A673 (cell line): Measurements from ENCODE around the gene GP1BB. TPM values are rescaled to one million over a fixed set of nuclear protein-coding genes. Genes with fewer than 3 reads are reported as not detected.
"Not testable (repeated sequence)": the region's sequence is repeated elsewhere in the genome, so short reads cannot be mapped to it uniquely, and the experiment has no call there.

Source experiments
- BruUV-seq: library from RNA; stranded (reverse); fragments of 400-500 nt; replicated peaks from 2 replicates; lab custom pipeline; 2021; lab: Mats Ljungman, UMichigan
- CTCF ChIA-PET: fragments of 300-600 bp; sonication (Branson Sonifier 250); formaldehyde crosslinking; loops from one replicate; lab custom pipeline; 2022; ENCODE audit warnings: antibody characterized with exemption; lab: Charles Lee
- POLR2A ChIA-PET: fragments of 300-600 bp; sonication (Branson Sonifier 250); formaldehyde crosslinking; loops from one replicate; lab custom pipeline; 2022; ENCODE audit warnings: antibody characterized with exemption; ENCODE audit not compliant: low non-redundant PET; lab: Charles Lee
- DNase-seq: peaks from one replicate; pipeline ENCODE4 v3.0.0-alpha.2; 2015; ENCODE audit warnings: low spot score
- H3K27ac ChIP-seq: fragments of 200-600 bp; sonication (generic); 2 replicates; pipeline ENCODE4 v1.5.1; 2016; ENCODE audit warnings: mixed run types, low read depth, mild to moderate bottlenecking, mixed read lengths, antibody characterized with exemption, low read length; ENCODE audit not compliant: poor library complexity, severe bottlenecking
- H3K27me3 ChIP-seq: fragments of 200-600 bp; sonication (generic); replicated peaks from 2 replicates; pipeline ENCODE4 v1.6.1; 2017; ENCODE audit warnings: mixed run types, low read depth, mild to moderate bottlenecking, mixed read lengths, antibody characterized with exemption, low read length; ENCODE audit not compliant: insufficient read depth, poor library complexity
- H3K36me3 ChIP-seq: fragments of 200-600 bp; sonication (generic); 2 replicates; pipeline ENCODE4 v1.6.1; 2016; ENCODE audit warnings: mixed run types, mild to moderate bottlenecking, mixed read lengths, antibody characterized with exemption, low read length; ENCODE audit not compliant: insufficient read depth, poor library complexity, severe bottlenecking
- H3K4me1 ChIP-seq: fragments of 200-600 bp; sonication (generic); 2 replicates; pipeline ENCODE4 v1.6.1; 2017; ENCODE audit warnings: mixed run types, mild to moderate bottlenecking, mixed read lengths, antibody characterized with exemption, low read length; ENCODE audit not compliant: insufficient read depth, poor library complexity, severe bottlenecking
- H3K4me3 ChIP-seq: fragments of 200-600 bp; sonication (generic); 2 replicates; pipeline ENCODE4 v1.5.1; 2016; ENCODE audit warnings: low read depth, mixed run types, mild to moderate bottlenecking, mixed read lengths, low read length; ENCODE audit not compliant: poor library complexity, severe bottlenecking
- H3K9me3 ChIP-seq: fragments of 200-600 bp; sonication (generic); 2 replicates; pipeline ENCODE4 v1.6.1; 2016; ENCODE audit warnings: mixed run types, low read depth, mild to moderate bottlenecking, mixed read lengths, antibody characterized with exemption, low read length; ENCODE audit not compliant: poor library complexity, severe bottlenecking
- CTCF ChIP-seq: fragments of 300-800, 200-600 bp; sonication (generic); conservative IDR thresholded peaks from 2 replicates; pipeline ENCODE4 v1.5.1; 2017; ENCODE audit warnings: low read depth, mild to moderate bottlenecking, antibody characterized with exemption, low read length, moderate library complexity, mixed read lengths
- EZH2 ChIP-seq: fragments of 200-600 bp; sonication (generic); IDR thresholded peaks from 2 replicates; pipeline ENCODE4 v1.6.1; 2017; ENCODE audit warnings: borderline replicate concordance, low read depth, mild to moderate bottlenecking, mixed read lengths, antibody characterized with exemption, low read length; ENCODE audit not compliant: poor library complexity, severe bottlenecking
- intact Hi-C: fragments of 100-400 bp; cut with micrococcal nuclease; formaldehyde crosslinking; loops from one replicate; pipeline ENCODE4 v1.10.0; 2022; ENCODE audit not compliant: unreplicated experiment
- total RNA-seq: library from RNA; stranded (reverse); gene quantifications from 2 replicates; pipeline ENCODE4 v1.2.3, GENCODE V29; 2021

GP1BB gene
- total RNA-seq, 1 experiment from 2014 or later, result 12.6 TPM

- Histone ChIP-seq H3K27me3 (no peaks in the 10 kb centered on the region), H3K9me3 (no peaks in the 10 kb centered on the region), H3K4me1 (no peaks in the 10 kb centered on the region), H3K36me3 (no peaks in the 10 kb centered on the region), H3K4me3 (no peak overlapping the region), H3K27ac (no peak overlapping the region)
- POLR2A ChIA-PET, result no interaction called here
- no TSS peak for BruUV-seq
- TF ChIP-seq EZH2 (no peak), CTCF (no peak)
- CTCF ChIA-PET, result no interaction called here
- intact Hi-C loops, result no loop called here
- DNase-seq, result no peak
Observed at GRCh38 chr22:19694696-19695095, 28.6 kb upstream of the GP1BB start.

- TF ChIP-seq EZH2, result no peak
- no peak for TF ChIP-seq CTCF
- POLR2A ChIA-PET, result no interaction called here
- DNase-seq, result no peak
- H3K27ac ChIP-seq, result no peak overlapping the region
- no TSS peak for BruUV-seq
- H3K4me1 ChIP-seq, result no peaks in the 10 kb centered on the region
- H3K9me3 ChIP-seq, result no peaks in the 10 kb centered on the region
- H3K4me3 ChIP-seq, result no peak overlapping the region
- CTCF ChIA-PET, result no interaction called here
- intact Hi-C loops, result no loop called here
- H3K36me3 ChIP-seq, result no peaks in the 10 kb centered on the region
- no peaks in the 10 kb centered on the region for H3K27me3 ChIP-seq
Observed at GRCh38 chr22:19696504-19697276, 26.6 kb upstream of the GP1BB start.

GRCh38 chr22:19697871-19698270 is 25.5 kb upstream of the GP1BB start:
- H3K4me1 ChIP-seq, CTCF ChIA-PET, intact Hi-C loops, POLR2A ChIA-PET, H3K27ac ChIP-seq, H3K9me3 ChIP-seq, H3K4me3 ChIP-seq, H3K36me3 ChIP-seq, DNase-seq, BruUV-seq, H3K27me3 ChIP-seq: not testable (repeated sequence)
